GM11168 (cell line): ENCODE data around the gene RPL5.

Experiments
- in situ Hi-C: fragments of 300-500 bp; cut with MboI; formaldehyde crosslinking; loops from one replicate; pipeline ENCODE4 v1.12.0; 2022; ENCODE audit warnings: low sequenced_read_pairs; ENCODE audit not compliant: unreplicated experiment

The RPL5 gene

DNA sequence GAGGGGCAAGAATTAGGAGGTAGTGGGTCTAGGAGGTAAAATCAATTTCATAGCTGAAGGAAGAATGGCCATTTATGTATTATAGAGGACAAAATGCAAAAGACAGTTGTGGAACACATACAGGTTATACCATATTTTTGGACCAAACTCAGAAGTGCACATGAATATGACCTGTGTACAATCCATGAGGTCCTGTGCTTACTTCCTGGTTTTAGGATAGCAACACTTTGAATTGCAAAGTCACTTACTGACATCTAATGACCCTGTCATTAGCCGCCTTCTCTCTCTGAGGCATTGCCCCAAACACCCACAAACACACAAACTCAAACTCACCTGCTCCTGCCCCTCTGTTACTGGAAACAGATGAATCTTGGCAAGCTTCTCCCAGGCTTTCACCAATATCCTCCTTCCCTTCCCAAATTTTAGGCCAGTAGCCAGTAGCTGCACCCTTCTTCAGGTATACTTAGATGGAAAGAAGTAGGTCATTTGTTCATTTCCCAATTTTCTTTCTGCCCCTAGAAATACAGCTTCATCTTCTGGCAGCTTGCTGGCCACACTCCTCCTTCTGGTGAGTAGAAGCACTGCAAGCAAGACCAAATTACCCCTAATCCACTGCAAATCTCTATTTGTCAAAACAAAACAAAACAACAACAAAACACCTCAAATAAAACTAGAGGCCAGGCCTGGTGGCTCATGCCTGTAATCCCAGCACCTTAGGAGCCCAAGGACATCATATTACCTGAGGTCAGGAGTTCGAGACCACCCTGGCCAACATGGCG lies 13.7 kb upstream of the RPL5 start:
- in situ Hi-C loops = loop anchor here (10.0 kb wide), 1 partner anchor 73 kb away; no protein-coding TSS in a partner anchor

GRCh38 chr1:92820024-92820423 lies 11.8 kb upstream of the RPL5 start:
- in situ Hi-C loops = no loop called here

- in situ Hi-C loops = no loop called here
These were observed 11.3 kb upstream of the RPL5 start for GRCh38 chr1:92820551-92820950.

DNA sequence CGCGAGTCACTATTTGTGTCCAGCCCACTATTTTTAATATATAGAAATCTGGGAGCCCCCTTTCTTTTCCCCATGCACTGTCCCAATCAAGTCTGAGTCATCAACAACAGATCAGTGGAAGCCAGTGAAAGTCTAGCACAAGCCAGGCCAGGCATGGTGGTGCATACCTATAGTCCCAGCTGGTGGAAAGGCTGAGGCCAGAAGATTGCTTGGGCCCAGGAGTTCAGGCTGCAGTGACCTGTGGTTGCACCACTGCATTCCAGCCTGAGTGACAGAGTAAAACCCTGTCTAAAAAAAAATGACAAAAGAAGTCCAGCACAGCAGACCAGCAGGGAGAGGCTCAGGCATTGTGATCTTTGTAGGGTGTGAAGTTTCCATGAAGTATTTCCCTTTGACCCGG lies 9.0 kb upstream of the RPL5 start:
- in situ Hi-C loops = no loop called here

DNA sequence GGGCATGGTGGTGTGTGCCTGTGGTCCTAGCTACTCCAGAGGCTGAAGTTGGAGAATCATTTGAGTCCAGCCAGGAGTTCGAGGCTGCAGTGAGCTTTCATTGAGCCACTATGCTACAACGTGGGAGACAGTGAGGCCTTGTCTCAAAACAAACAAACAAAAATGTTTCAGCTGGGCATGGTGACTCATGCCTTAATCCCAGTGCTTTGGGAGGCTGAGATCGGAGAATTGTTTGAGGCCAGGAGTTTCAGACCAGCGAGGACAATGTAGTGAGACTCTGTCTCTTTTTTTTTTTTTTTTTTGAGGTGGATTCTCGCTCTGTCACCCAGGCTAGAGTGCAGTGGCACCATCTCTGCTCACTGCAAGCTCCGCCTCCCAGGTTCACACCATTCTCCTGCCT lies 5.0 kb upstream of the RPL5 start:
- in situ Hi-C loops = loop anchor here (25.0 kb wide), 1 partner anchor 514 kb away; no protein-coding TSS in a partner anchor

GRCh38 chr1:92831368-92831761 lies 475 bp upstream of the RPL5 start:
- in situ Hi-C loops = loop anchor here (25.0 kb wide), 1 partner anchor 519 kb away; no protein-coding TSS in a partner anchor

- in situ Hi-C loops = loop anchor here (25.0 kb wide), 1 partner anchor 520 kb away; no protein-coding TSS in a partner anchor
These were observed 786 bp downstream of the RPL5 start for GRCh38 chr1:92832537-92833114.

- in situ Hi-C loops = loop anchor here (25.0 kb wide), 1 partner anchor 522 kb away; no protein-coding TSS in a partner anchor
These were observed 2.0 kb downstream of the RPL5 start for GRCh38 chr1:92833840-92834239.

- in situ Hi-C loops = loop anchor here (25.0 kb wide), 1 partner anchor 522 kb away; no protein-coding TSS in a partner anchor
These were observed 2.8 kb downstream of the RPL5 start for GRCh38 chr1:92834617-92835016.

- in situ Hi-C loops = loop anchor here (25.0 kb wide), 1 partner anchor 525 kb away; no protein-coding TSS in a partner anchor
These were observed 5.2 kb downstream of the RPL5 start for GRCh38 chr1:92837062-92837461.

GRCh38 chr1:92838519-92838918 lies 6.7 kb downstream of the RPL5 start:
- in situ Hi-C loops = loop anchor here (25.0 kb wide), 1 partner anchor 526 kb away; no protein-coding TSS in a partner anchor

GRCh38 chr1:92839442-92839841 lies 7.6 kb downstream of the RPL5 start:
- in situ Hi-C loops = loop anchor here (25.0 kb wide), 1 partner anchor 527 kb away; no protein-coding TSS in a partner anchor

GRCh38 chr1:92840600-92840999 lies 8.8 kb downstream of the RPL5 start:
- in situ Hi-C loops = loop anchor here (25.0 kb wide), 1 partner anchor 528 kb away; no protein-coding TSS in a partner anchor

DNA sequence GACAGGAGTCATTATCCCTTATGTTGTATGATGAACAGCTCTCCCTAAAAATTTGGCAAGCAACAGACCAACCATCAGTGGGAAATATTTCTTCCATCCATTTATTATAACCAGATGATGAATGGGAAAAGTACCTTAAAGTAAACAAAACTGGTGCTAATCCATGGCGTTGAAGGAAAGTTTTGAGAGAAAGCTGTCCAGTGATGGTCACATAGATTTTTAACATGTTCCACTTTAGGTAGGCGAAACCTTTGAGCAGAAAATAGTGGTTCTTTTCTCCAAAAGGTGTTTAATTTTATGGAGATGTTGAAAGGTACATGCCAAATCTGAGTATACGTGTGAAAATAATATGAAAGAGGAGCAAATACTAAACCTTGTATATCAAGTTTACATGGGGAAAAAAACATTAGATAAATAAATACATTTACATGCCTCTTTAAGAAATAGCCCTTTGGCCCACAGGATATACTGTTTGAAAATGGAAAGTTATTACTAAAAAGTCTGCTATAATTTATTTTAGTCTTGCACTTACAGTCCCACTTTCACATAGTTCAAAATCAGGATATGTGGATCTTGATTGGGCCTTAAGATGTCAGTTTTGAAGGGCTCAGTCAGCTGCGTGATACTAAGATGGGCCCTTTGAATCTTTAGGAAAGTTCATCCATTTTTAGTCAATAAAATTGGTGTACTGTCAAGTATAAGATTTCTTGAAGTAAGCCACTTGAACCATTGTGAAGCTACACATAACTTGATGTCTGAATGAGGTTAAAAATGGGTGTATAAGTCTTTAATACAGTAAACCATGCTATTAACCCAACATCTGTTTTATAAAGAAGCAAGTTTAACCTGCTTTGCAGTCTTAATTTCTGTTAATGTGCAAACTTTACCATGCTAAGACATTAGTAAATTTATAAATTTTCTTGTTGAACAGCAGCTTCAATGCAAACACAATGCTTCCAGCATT lies 10.5 kb downstream of the RPL5 start:
- in situ Hi-C loops = loop anchor here (25.0 kb wide), 1 partner anchor 530 kb away; no protein-coding TSS in a partner anchor

GRCh38 chr1:92843046-92843423 lies 11.2 kb downstream of the RPL5 start:
- in situ Hi-C loops = loop anchor here (25.0 kb wide), 1 partner anchor 531 kb away; no protein-coding TSS in a partner anchor

- in situ Hi-C loops = loop anchor here (25.0 kb wide), 1 partner anchor 531 kb away; no protein-coding TSS in a partner anchor
These were observed 11.9 kb downstream of the RPL5 start for GRCh38 chr1:92843429-92844352.

DNA sequence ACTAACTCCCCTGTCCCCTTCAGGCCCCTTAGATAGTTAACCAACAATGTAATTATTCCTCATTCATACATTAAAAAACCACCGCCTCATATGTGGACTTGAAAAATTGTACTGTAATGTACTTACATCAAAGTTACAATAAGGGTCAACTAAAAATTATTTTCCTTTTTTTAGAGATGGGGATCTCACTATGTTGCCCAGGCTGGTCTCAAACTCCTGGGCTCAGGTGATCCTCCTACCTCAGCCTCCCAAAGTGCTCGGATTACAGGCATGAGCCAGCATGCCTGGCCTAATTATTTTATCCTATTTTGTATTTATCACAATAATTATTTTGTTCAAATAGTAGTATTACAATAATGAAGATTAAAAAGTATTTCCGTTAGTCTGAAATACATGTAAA lies 12.6 kb downstream of the RPL5 start:
- in situ Hi-C loops = loop anchor here (25.0 kb wide), 1 partner anchor 532 kb away; no protein-coding TSS in a partner anchor

- in situ Hi-C loops = loop anchor here (25.0 kb wide), 1 partner anchor 534 kb away; no protein-coding TSS in a partner anchor
These were observed 14.1 kb downstream of the RPL5 start for GRCh38 chr1:92845908-92846307.

GRCh38 chr1:92848201-92848600 lies 16.4 kb downstream of the RPL5 start:
- in situ Hi-C loops = loop anchor here (25.0 kb wide), 1 partner anchor 536 kb away; no protein-coding TSS in a partner anchor
